ENCODE data around the gene COL15A1. TPM values are rescaled to one million over a fixed set of nuclear protein-coding genes. Genes with fewer than 3 reads are reported as not detected.

The COL15A1 gene
- polyA plus RNA-seq, 1 donor (not counting 4 experiments of a cell fraction or from before 2014, with no cell fraction given) = not detected

- Histone ChIP-seq H3K27me3 (ENCODE audit: control insufficient read depth, extremely low read depth, insufficient read depth, low read length) (peaks cover 24% of the 10 kb centered on the region), H3K9me1 (ENCODE audit: control insufficient read depth, extremely low read depth, insufficient read depth, low read length) (no peaks in the 10 kb centered on the region), H2AFZ (ENCODE audit: control insufficient read depth, low read length) (no peak overlapping the region), H3K36me3 (ENCODE audit: control insufficient read depth in 2 of 2, extremely low read depth in 1 of 2, insufficient read depth in 2 of 2, low read length in 2 of 2) (no peaks in the 10 kb centered on the region), H3K4me3 (ENCODE audit: control insufficient read depth in 2 of 3, extremely low read depth in 1 of 3, insufficient read depth in 2 of 3, low read depth in 1 of 3, low read length in 3 of 3) (no peak overlapping the region), H3K9ac (ENCODE audit: control insufficient read depth, extremely low read depth, insufficient read depth, low read length) (no peak overlapping the region), H4K20me1 (ENCODE audit: control insufficient read depth, extremely low read depth, insufficient read depth, low read length) (no peaks in the 10 kb centered on the region), H3K4me2 (ENCODE audit: control insufficient read depth, extremely low read depth, insufficient read depth, low read depth, low read length) (no peak overlapping the region), H3K4me1 (ENCODE audit: control insufficient read depth, extremely low read depth, insufficient read depth, low read length) (peaks cover 7% of the 10 kb centered on the region), H3K27ac (ENCODE audit: control insufficient read depth, insufficient read depth, low read length) (no peak overlapping the region), H3K79me2 (ENCODE audit: control insufficient read depth, insufficient read depth, low read length) (no peaks in the 10 kb centered on the region), H3K9me3 (ENCODE audit: control insufficient read depth, low read depth, low read length) (no peaks in the 10 kb centered on the region)
- TF ChIP-seq CTCF (optimal IDR thresholded peaks at IDR 0.05 in 1 of 3, IDR thresholded peaks at IDR 0.05 in 1 of 3, conservative IDR thresholded peaks at IDR 0.05 in 1 of 3; ENCODE audit: extremely low read depth in 1 of 3, insufficient read depth in 2 of 3, low read length in 3 of 3) (no peak), EZH2 (IDR thresholded peaks at IDR 0.05; ENCODE audit: low read length) (no peak)
- DNase-seq (ENCODE audit: low read depth, low spot score) = no peak
- no peak for FAIRE-seq
- dilution Hi-C loops (cut with MboI; ENCODE audit: extremely low pct_ligation_motif_present, low sequenced_read_pairs) = no loop called here
Observed at GRCh38 chr9:98977813-98978212, 34.1 kb downstream of the COL15A1 start.

GRCh38 chr9:98978231-98978681, 34.5 kb downstream of the COL15A1 start:
- Histone ChIP-seq H4K20me1 (ENCODE audit: control insufficient read depth, extremely low read depth, insufficient read depth, low read length) (no peaks in the 10 kb centered on the region), H3K27ac (ENCODE audit: control insufficient read depth, insufficient read depth, low read length) (no peak overlapping the region), H3K9ac (ENCODE audit: control insufficient read depth, extremely low read depth, insufficient read depth, low read length) (no peak overlapping the region), H3K27me3 (ENCODE audit: control insufficient read depth, extremely low read depth, insufficient read depth, low read length) (peaks cover 22% of the 10 kb centered on the region), H3K9me3 (ENCODE audit: control insufficient read depth, low read depth, low read length) (no peaks in the 10 kb centered on the region), H3K4me2 (ENCODE audit: control insufficient read depth, extremely low read depth, insufficient read depth, low read depth, low read length) (no peak overlapping the region), H3K4me1 (ENCODE audit: control insufficient read depth, extremely low read depth, insufficient read depth, low read length) (peaks cover 7% of the 10 kb centered on the region), H3K36me3 (ENCODE audit: control insufficient read depth in 2 of 2, extremely low read depth in 1 of 2, insufficient read depth in 2 of 2, low read length in 2 of 2) (no peaks in the 10 kb centered on the region), H3K9me1 (ENCODE audit: control insufficient read depth, extremely low read depth, insufficient read depth, low read length) (no peaks in the 10 kb centered on the region), H2AFZ (ENCODE audit: control insufficient read depth, low read length) (no peak overlapping the region), H3K79me2 (ENCODE audit: control insufficient read depth, insufficient read depth, low read length) (no peaks in the 10 kb centered on the region), H3K4me3 (ENCODE audit: control insufficient read depth in 2 of 3, extremely low read depth in 1 of 3, insufficient read depth in 2 of 3, low read depth in 1 of 3, low read length in 3 of 3) (no peak overlapping the region)
- no peak for FAIRE-seq
- dilution Hi-C loops (cut with MboI; ENCODE audit: extremely low pct_ligation_motif_present, low sequenced_read_pairs) = no loop called here
- no peak for DNase-seq (ENCODE audit: low read depth, low spot score)
- TF ChIP-seq EZH2 (IDR thresholded peaks at IDR 0.05; ENCODE audit: low read length) = no peak
- no peak for TF ChIP-seq CTCF (optimal IDR thresholded peaks at IDR 0.05 in 1 of 3, IDR thresholded peaks at IDR 0.05 in 1 of 3, conservative IDR thresholded peaks at IDR 0.05 in 1 of 3; ENCODE audit: extremely low read depth in 1 of 3, insufficient read depth in 2 of 3, low read length in 3 of 3)
